Thoracic aorta (tissue), 2 donors: ENCODE measurements around the gene CRADD. TPM values are rescaled to one million over a fixed set of nuclear protein-coding genes. Genes with fewer than 3 reads are reported as not detected.

Experiments
- ATAC-seq: fragments of 150-250 bp; one replicate; pipeline ENCODE4 v1.8.0; 2017; ENCODE audit warnings: low read depth; ENCODE audit not compliant: insufficient number of reproducible peaks, low FRiP score
- DNase-seq: peaks from one replicate; pipeline ENCODE4 v3.0.0-alpha.2; 2020; ENCODE audit warnings: low spot score
- H3K27ac ChIP-seq, 2 donors: fragments of 200-600 bp; sonication (generic); 1 replicate in 1 of 2; 2 replicates in 1 of 2; pipeline ENCODE4 v1.5.1; 2016; ENCODE audit warnings: mild to moderate bottlenecking in 2 of 2, moderate library complexity in 2 of 2
- H3K27me3 ChIP-seq: fragments of 200-600 bp; sonication (generic); replicated peaks from 2 replicates; pipeline ENCODE4 v1.6.0; 2016; ENCODE audit warnings: mild to moderate bottlenecking; ENCODE audit not compliant: insufficient read depth
- H3K36me3 ChIP-seq: fragments of 200-600 bp; sonication (generic); one replicate; pipeline ENCODE4 v1.5.1; 2016
- H3K4me1 ChIP-seq, 2 donors: fragments of 200-600 bp; sonication (generic); 1 replicate in 1 of 2; 2 replicates in 1 of 2; pipeline versions ENCODE4 v1.5.1 to v1.6.0; 2016; ENCODE audit warnings: low read depth in 2 of 2, mild to moderate bottlenecking in 1 of 2; ENCODE audit not compliant: control insufficient read depth in 1 of 2
- H3K4me3 ChIP-seq: fragments of 200-600 bp; sonication (generic); 2 replicates; pipeline ENCODE4 v1.5.1; 2016; ENCODE audit warnings: mild to moderate bottlenecking
- H3K9me3 ChIP-seq: fragments of 200-600 bp; sonication (generic); 2 replicates; pipeline ENCODE4 v1.5.1; 2016
- total RNA-seq, 2 donors: library from RNA; depleted of rRNA; stranded (reverse); fragments of >200 nt; gene quantifications; one replicate each; pipeline versions ENCODE4 v1.1.0 to v1.2.3, GENCODE V29; 2016
- TF ChIP-seq, protein P1 (sequence below): fragments of 200-600 bp; sonication (generic); IDR thresholded peaks from one replicate; pipeline ENCODE4 v1.5.1; 2019; ENCODE audit warnings: antibody characterized with exemption

Gene CRADD
- total RNA-seq, 2 donors from 2014 or later, result 33.0 to 57.9 TPM

GRCh38 chr12:93857991-93858447 is 180.8 kb downstream of the CRADD start:
- H3K27ac ChIP-seq, result no peak overlapping the region
- DNase-seq (no peak), ATAC-seq (no peak)
- no peaks in the 10 kb centered on the region for H3K27me3 ChIP-seq
- H3K36me3 ChIP-seq, result no peaks in the 10 kb centered on the region
- H3K4me1 ChIP-seq, result no peaks in the 10 kb centered on the region
- TF ChIP-seq, protein P1, sequence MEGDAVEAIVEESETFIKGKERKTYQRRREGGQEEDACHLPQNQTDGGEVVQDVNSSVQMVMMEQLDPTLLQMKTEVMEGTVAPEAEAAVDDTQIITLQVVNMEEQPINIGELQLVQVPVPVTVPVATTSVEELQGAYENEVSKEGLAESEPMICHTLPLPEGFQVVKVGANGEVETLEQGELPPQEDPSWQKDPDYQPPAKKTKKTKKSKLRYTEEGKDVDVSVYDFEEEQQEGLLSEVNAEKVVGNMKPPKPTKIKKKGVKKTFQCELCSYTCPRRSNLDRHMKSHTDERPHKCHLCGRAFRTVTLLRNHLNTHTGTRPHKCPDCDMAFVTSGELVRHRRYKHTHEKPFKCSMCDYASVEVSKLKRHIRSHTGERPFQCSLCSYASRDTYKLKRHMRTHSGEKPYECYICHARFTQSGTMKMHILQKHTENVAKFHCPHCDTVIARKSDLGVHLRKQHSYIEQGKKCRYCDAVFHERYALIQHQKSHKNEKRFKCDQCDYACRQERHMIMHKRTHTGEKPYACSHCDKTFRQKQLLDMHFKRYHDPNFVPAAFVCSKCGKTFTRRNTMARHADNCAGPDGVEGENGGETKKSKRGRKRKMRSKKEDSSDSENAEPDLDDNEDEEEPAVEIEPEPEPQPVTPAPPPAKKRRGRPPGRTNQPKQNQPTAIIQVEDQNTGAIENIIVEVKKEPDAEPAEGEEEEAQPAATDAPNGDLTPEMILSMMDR, result no peak
- no peak overlapping the region for H3K4me3 ChIP-seq
- no peaks in the 10 kb centered on the region for H3K9me3 ChIP-seq

DNA sequence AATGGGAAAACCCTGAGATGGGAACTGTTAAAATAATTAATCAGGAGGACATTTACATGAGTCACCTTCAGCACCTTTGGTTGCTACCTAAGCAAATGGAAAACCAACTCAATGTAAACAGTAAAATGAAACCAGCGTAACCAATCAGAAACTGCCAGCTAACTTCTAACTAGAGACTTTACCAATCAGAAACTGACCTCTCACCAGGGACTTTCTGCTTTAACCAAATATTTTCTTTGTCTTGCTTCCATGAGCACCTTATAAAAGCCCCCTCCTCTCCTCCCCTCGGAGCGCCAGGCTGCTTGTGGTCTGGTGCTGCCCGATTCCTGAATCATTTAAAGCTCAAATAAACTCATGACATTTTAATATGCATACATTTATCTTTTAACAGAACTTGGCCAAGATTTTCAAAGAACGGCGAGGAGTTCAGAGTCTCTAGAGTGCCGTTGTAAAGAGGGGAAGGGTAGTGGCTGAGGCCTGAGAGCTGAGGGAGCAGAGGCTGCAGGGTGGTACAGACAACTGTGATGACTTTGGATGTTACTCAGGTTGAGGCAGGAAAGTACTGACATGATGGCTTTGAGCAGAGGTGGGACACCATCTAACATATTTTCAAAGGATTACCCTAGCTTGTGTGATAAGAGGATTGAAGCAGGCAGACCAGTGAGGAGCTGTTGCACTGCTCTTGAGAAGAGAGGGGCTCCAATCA is 183.6 kb downstream of the CRADD start:
- DNase-seq (no peak), ATAC-seq (no peak)
- TF ChIP-seq, protein P1, result no peak
- no peaks in the 10 kb centered on the region for H3K4me1 ChIP-seq
- no peaks in the 10 kb centered on the region for H3K27me3 ChIP-seq
- H3K4me3 ChIP-seq, result no peak overlapping the region
- no peaks in the 10 kb centered on the region for H3K36me3 ChIP-seq
- H3K9me3 ChIP-seq, result peaks cover 9% of the 10 kb centered on the region
- H3K27ac ChIP-seq, result no peak overlapping the region

DNA sequence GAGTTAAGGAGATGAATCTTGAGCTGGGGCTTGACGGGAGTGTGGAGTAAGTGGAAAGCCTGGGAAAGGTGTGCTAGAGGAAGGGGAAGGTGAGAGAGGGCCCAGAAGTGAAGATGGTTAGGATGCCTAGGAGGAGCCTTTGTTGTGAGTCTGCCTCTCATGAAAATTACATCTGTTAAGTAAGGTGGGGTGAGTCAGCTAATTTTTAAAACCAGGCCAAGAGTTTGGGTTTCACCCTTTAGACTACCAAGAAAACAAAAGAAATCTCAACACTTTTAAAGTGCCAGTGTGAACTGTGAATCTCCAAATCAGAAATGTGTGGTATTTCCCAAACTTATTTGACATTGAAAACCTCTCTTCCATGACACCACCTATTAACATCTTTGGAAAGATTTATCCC is 185.2 kb downstream of the CRADD start:
- no peak overlapping the region for H3K4me3 ChIP-seq
- H3K9me3 ChIP-seq, result peaks cover 16% of the 10 kb centered on the region
- TF ChIP-seq, protein P1, result no peak
- H3K27ac ChIP-seq, result no peak overlapping the region
- no peaks in the 10 kb centered on the region for H3K4me1 ChIP-seq
- no peaks in the 10 kb centered on the region for H3K27me3 ChIP-seq
- DNase-seq, result no peak
- H3K36me3 ChIP-seq, result no peaks in the 10 kb centered on the region
- no peak for ATAC-seq

- peaks cover 0 to 8% of the 10 kb centered on the region in 2 donors for H3K4me1 ChIP-seq
- H3K36me3 ChIP-seq, result no peaks in the 10 kb centered on the region
- H3K9me3 ChIP-seq, result peaks cover 16% of the 10 kb centered on the region
- no peaks in the 10 kb centered on the region for H3K27me3 ChIP-seq
- H3K27ac ChIP-seq, result no peak overlapping the region
- ATAC-seq, result no peak
- DNase-seq, result no peak
- TF ChIP-seq, protein P1, result no peak
- H3K4me3 ChIP-seq, result no peak overlapping the region
Observed at GRCh38 chr12:93865751-93866150, 188.6 kb downstream of the CRADD start.

DNA sequence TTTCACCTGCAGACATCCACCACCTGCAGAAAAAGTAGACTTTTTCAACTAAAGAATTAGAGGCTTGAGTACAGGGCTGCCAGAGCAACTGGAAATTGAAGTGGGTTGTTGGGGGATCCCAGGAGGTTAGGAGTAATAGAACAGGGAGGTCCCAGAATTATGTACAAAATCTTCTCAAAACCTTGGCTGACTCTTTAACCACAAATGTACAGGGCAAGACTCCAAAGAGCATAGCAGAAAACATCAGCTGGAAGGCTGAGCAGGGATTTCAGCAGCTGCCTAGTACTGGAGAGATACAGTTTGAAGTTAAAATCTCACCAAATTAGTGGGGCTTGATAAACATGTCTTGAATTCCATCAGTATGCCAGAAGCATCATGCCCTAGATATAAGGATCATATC is 191.6 kb downstream of the CRADD start:
- no peak overlapping the region for H3K27ac ChIP-seq
- H3K36me3 ChIP-seq, result no peaks in the 10 kb centered on the region
- no peaks in the 10 kb centered on the region for H3K27me3 ChIP-seq
- peaks cover 0 to 8% of the 10 kb centered on the region in 2 donors for H3K4me1 ChIP-seq
- TF ChIP-seq, protein P1, result no peak
- DNase-seq (no peak), ATAC-seq (no peak)
- peaks cover 25% of the 10 kb centered on the region for H3K9me3 ChIP-seq
- H3K4me3 ChIP-seq, result no peak overlapping the region
